ENCODE results near the gene MRPL11.

MRPL11 gene

GRCh38 chr11:66393954-66394353 is 44.7 kb downstream of the MRPL11 start:
- FAIRE-seq: no peak
- DNase-seq (ENCODE audit: low spot score): no peak

- DNase-seq (ENCODE audit: low spot score) (no peak), FAIRE-seq (no peak)
Measured at GRCh38 chr11:66391322-66391721, 47.3 kb downstream of the MRPL11 start.

- DNase-seq (ENCODE audit: low spot score) (peak; percentile 18), FAIRE-seq (no peak)
Measured at GRCh38 chr11:66388780-66389386, 49.8 kb downstream of the MRPL11 start.

- DNase-seq (ENCODE audit: low spot score): peak; percentile 59
- no peak for FAIRE-seq
Measured at GRCh38 chr11:66386171-66387069, 52.2 kb downstream of the MRPL11 start.
